ENCODE results near the gene DNASE1L1. TPM values are rescaled to one million over a fixed set of nuclear protein-coding genes. Genes with fewer than 3 reads are reported as not detected.

The DNASE1L1 gene
- total RNA-seq, 1 donor from 2014 or later, result 52.3 TPM

GRCh38 chrX:154378059-154378798 is 30.8 kb downstream of the DNASE1L1 start:
- intact Hi-C loops (cut with DNase I), result loop anchor here (10.0 kb wide), 1 partner anchor 403 kb away; the partner anchor contains the start of genes HCFC1 and TMEM187
- ATAC-seq (peak; percentile 6), DNase-seq (ENCODE audit: missing footprints) (peak; percentile 81)

GRCh38 chrX:154376774-154377173 is 32.3 kb downstream of the DNASE1L1 start:
- intact Hi-C loops (cut with DNase I), result loop anchor here (10.0 kb wide), 1 partner anchor 402 kb away; the partner anchor contains the start of genes HCFC1 and TMEM187
- no peak for ATAC-seq
- no peak for DNase-seq (ENCODE audit: missing footprints)

GRCh38 chrX:154375156-154375504 is 33.9 kb downstream of the DNASE1L1 start:
- DNase-seq (ENCODE audit: missing footprints), result no peak
- ATAC-seq, result no peak
- intact Hi-C loops (cut with DNase I), result loop anchor here (10.0 kb wide), 1 partner anchor 400 kb away; the partner anchor contains the start of genes HCFC1 and TMEM187

DNA sequence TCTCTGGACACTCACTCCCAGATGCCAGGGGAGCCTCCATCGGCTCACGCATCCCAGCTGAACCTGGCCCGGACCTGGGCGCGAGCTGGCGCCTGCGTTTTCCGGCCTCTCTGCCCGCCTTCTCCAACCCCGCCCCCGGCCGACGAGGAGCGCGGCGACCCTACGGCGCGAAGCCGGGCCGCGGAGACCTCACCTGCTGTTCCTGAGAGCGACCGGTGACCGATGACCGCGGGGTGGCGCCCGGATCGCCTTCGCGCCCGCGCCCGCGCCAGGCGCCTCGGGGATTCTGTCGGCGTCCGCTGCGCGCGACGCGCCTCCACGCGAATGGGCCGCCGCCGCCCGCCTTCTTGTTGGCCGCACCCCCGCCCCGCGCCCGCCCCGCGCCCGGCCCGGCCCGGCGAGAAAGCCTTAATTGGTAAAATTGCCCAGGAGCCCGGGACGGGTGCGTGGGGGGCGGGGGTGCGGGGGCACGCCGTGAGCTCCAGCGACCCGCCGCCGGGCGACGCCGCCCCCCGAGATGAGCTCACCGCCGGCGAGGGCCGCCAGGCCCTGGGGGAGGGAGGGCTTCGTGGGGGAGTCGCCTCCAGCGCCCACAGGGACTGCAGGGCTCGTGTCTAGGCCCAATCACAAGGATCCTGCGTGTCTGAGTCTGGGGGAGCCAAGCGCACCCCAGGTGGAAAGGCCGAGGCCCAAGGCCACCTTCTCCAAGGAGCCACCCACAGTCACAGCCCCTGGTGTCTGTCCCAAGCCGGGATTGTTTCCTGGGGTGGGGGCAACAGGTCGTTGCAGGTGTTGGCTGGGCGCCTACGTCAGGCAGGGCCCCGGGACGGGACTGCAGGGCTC is 34.5 kb downstream of the DNASE1L1 start, which contains the start of gene FLNA:
Gene FLNA, minus strand, starts transcription at position 322 of the 843 bp plus-strand sequence. CDS start 3,389 bp downstream, outside the sequence.
- no peak for ATAC-seq
- peak; percentile 66 for DNase-seq (ENCODE audit: missing footprints)
- intact Hi-C loops (cut with DNase I), result loop anchor here (10.0 kb wide), 1 partner anchor 400 kb away; the partner anchor contains the start of genes HCFC1 and TMEM187

DNA sequence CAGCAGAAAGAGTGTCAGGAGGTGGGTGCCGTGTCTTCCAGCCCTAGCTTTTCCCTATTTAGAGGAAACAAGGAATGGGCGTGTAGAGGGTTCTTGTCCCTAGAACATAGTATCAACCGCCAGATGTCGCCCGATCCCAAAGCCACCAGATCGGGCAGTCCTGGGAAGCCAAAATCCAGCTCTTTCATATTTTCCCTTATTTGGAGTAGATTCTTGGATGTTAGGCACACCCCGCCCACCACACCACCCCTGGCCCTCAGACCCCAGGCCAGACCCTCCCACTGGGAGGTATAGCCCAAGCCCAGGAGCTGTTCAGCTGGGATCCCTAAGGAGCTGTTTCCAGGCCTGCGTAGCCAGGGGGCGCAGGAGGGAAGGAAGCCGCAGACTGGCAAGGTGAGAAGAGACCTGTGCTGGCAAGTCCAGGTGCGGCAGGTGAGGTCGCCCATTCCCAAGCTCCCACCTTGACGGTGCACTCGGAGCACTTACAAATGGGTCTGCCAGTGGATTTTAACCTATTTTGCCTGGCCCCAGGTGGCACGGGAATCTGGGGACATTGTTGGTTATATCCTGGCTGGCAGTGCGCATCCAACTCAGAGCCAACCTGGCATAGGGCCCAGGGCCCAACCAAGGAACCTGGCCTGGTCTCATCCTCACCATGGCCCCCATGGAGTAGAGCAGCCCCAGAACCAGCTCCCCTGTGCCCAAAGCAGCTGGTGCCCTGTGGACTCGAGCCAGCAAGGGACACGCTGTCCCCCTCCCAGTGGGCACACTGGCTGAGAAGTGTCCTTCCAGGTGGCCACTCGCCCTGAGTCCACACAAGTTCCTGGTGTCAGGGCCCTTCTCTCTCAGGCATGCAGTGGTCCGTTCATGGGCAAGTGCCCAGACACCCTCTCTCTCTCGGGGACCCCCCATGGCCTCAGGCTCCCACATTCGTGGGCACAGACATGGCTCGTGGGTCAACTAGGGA is 35.4 kb downstream of the DNASE1L1 start:
- peak; percentile 76 for DNase-seq (ENCODE audit: missing footprints)
- intact Hi-C loops (cut with DNase I), result loop anchor here (10.0 kb wide), 1 partner anchor 399 kb away; the partner anchor contains the start of genes HCFC1 and TMEM187
- ATAC-seq, result no peak

DNA sequence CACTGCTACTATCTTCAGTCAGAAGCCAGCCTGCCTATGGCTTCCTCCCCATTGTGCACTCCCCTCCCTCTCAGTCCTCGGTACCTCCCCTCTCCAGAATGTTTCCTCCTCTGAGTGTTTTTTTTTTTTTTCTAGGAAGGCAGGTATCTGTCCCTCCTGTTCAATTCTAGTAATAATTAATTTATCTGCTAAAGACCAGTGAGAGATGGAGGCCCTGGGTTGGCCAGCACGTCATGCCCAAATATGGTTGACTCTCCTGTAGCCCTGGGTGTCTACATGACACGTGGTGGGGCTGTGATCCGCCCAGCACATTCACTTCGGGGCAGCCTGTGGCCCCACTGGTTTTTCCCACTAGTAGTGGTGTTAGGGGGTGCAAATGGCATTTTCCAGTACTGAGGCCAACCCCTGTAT is 36.4 kb downstream of the DNASE1L1 start:
- ATAC-seq, result no peak
- intact Hi-C loops (cut with DNase I), result loop anchor here (10.0 kb wide), 1 partner anchor 398 kb away; the partner anchor contains the start of genes HCFC1 and TMEM187
- DNase-seq (ENCODE audit: missing footprints), result no peak

DNA sequence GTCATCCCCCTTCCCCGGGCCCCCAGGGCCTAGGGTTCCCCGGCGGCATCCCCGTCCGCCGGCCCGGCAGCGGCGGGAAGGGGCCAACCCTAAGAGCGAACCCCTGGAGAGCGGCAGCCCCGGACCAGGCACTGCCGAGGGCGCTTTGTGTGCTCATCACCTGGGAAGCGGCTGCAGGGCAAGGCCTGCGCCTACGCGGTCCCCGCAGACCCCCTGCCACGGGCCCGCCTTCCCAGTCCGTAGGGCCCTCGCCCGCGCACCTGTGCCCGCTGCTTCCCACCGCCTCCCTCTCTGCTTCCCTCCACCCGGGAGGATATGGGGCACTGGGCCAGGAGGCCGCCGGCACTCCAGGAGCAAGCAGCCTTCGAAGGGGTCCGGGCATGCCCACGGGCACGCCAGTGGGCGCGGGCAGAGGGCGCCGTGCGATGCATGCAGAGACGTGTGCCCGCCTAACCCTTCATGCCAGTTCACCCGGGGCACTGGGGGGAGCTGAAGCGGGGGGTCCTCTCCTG is 37.2 kb downstream of the DNASE1L1 start:
- intact Hi-C loops (cut with DNase I), result loop anchor here (10.0 kb wide), 1 partner anchor 397 kb away; the partner anchor contains the start of genes HCFC1 and TMEM187
- DNase-seq (ENCODE audit: missing footprints) (peak; percentile 60), ATAC-seq (no peak)

DNA sequence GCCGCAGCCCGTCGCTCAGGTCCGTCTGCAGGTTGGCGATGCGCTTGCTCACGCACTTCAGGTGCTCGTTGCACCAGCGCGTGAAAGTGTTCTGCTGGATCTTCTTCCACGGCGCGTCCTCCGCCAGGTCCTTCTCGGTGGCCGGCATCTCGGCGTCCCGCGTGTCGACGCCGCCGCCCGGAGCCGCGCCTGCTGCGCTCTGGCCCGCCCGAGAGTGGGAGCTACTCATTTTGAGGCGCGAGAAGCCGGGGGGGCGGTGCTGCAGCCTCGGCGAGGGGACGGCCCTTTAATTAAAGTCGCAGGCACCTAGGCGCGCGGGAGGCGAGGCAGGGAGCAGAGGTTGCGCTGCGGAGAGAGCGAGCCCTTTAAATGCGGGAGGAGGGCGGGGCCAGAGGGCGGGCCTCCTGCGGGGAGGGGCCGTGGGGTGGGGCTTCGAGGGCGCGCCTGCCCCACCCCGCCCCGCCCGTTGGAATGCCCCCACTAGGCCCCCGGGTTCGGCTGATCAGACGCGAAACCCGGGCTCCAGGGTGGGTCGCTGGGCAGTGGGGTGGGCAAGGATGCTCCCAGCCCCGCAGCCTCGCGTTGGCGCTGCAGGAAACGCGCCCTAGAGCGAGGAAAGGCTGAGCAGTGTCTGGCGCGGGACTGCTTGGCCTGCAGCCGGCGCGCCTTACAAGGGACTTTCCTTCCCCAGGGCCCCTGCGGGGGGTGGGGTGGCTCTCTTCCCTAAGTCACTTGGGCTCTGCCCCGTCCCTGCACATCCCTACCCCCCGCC is 37.9 kb downstream of the DNASE1L1 start:
- intact Hi-C loops (cut with DNase I), result loop anchor here (10.0 kb wide), 1 partner anchor 396 kb away; the partner anchor contains the start of genes HCFC1 and TMEM187
- DNase-seq (ENCODE audit: missing footprints) (peak; percentile 97), ATAC-seq (peak; percentile 73)

- DNase-seq (ENCODE audit: missing footprints) (peak; percentile 63), ATAC-seq (no peak)
- intact Hi-C loops (cut with DNase I), result loop anchor here (10.0 kb wide), 1 partner anchor 396 kb away; the partner anchor contains the start of genes HCFC1 and TMEM187
Measured at GRCh38 chrX:154370300-154371016, 38.6 kb downstream of the DNASE1L1 start.

- peak; percentile 62 for ATAC-seq
- DNase-seq (ENCODE audit: missing footprints), result peak; percentile 84
- intact Hi-C loops (cut with DNase I), result loop anchor here (10.0 kb wide), 1 partner anchor 395 kb away; the partner anchor contains the start of genes HCFC1 and TMEM187
Measured at GRCh38 chrX:154369449-154370299, 39.4 kb downstream of the DNASE1L1 start.

- intact Hi-C loops (cut with DNase I), result no loop called here
- peak; percentile 38 for ATAC-seq
- DNase-seq (ENCODE audit: missing footprints), result peak; percentile 88
Measured at GRCh38 chrX:154368630-154369448, 40.2 kb downstream of the DNASE1L1 start.

DNA sequence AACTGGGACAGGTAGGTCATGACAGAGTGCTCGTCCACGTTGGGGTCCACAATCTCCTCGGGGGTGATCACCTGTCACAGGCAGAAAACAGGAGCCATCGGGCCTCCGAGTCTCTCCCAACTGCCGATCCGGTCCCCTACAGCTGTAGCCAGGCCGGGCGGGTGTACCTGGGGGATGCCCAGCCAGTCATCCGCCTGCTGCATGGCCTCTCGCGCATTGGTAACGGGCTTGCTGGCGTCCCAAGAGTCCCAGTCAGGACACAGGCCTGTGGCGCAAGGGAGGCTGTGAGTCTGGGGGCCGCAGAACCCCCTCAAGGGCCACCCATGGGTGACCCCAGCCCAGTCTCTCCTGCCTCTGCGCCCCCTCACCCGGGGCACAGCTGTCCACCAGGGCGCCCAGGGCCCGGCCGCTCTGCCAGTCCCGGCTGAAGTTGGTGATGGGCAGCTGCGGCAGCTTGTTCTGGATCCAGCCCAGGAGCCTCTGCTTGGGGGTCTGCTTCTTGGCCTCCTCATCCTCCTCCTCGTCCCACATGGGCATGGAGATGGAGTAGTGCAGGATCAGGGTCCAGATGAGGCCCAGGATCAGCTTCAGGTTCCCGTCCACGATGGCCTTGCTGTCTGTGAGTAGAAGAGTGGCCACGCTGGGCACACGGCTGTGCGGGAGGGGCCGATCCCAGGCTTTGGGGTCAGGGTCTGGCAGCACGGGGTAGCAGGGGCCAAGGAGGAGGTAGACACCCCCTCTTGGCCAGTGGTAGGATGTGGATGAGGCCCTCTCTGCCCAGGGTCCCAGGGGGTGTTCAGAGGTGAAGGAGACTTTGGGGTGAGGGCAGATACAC is 41.4 kb downstream of the DNASE1L1 start:
- intact Hi-C loops (cut with DNase I), result no loop called here
- ATAC-seq (no peak), DNase-seq (ENCODE audit: missing footprints) (no peak)

- ATAC-seq (peak; percentile 17), DNase-seq (ENCODE audit: missing footprints) (peak; percentile 73)
Measured at GRCh38 chrX:154366666-154367055, 42.4 kb downstream of the DNASE1L1 start.

More at GRCh38 chrX:154366666-154367055, 42.4 kb downstream of the DNASE1L1 start:
- intact Hi-C loops (cut with DNase I), result no loop called here
